ENCODE measurements around the gene ATG13.

ATG13 gene

GRCh38 chr11:46677169-46677568, 59.8 kb downstream of the ATG13 start:
- DNase-seq = no peak

- no peak for DNase-seq
Measured at GRCh38 chr11:46677991-46678740, 60.8 kb downstream of the ATG13 start.

- no peak for DNase-seq
Measured at GRCh38 chr11:46678741-46679130, 61.4 kb downstream of the ATG13 start.

GRCh38 chr11:46679241-46680163, 62.1 kb downstream of the ATG13 start:
- DNase-seq = no peak

- DNase-seq = no peak
Measured at GRCh38 chr11:46680164-46680760, 62.9 kb downstream of the ATG13 start.

GRCh38 chr11:46680815-46681214, 63.5 kb downstream of the ATG13 start:
- DNase-seq = no peak

GRCh38 chr11:46681814-46682213, 64.5 kb downstream of the ATG13 start:
- DNase-seq = no peak

GRCh38 chr11:46682773-46683752, 65.7 kb downstream of the ATG13 start:
- DNase-seq = no peak

GRCh38 chr11:46684367-46684766, 67.0 kb downstream of the ATG13 start:
- no peak for DNase-seq

GRCh38 chr11:46686886-46687795, 69.8 kb downstream of the ATG13 start:
- DNase-seq = no peak

GRCh38 chr11:46690702-46691101, 73.3 kb downstream of the ATG13 start:
- no peak for DNase-seq

GRCh38 chr11:46692450-46692849, 75.1 kb downstream of the ATG13 start:
- no peak for DNase-seq

- DNase-seq = no peak
Measured at GRCh38 chr11:46693597-46694012, 76.3 kb downstream of the ATG13 start.

GRCh38 chr11:46694072-46694471, 76.7 kb downstream of the ATG13 start:
- DNase-seq = no peak

- DNase-seq = no peak
Measured at GRCh38 chr11:46694607-46695006, 77.3 kb downstream of the ATG13 start.

- DNase-seq = no peak
Measured at GRCh38 chr11:46695345-46696211, 78.2 kb downstream of the ATG13 start.

GRCh38 chr11:46696212-46696558, 78.8 kb downstream of the ATG13 start:
- no peak for DNase-seq

GRCh38 chr11:46697303-46697702, 80.0 kb downstream of the ATG13 start:
- DNase-seq = no peak

GRCh38 chr11:46697723-46698122, 80.4 kb downstream of the ATG13 start:
- no peak for DNase-seq

- peak; percentile 56 to 73 (median 70) for DNase-seq
Measured at GRCh38 chr11:46698597-46698996, 81.2 kb downstream of the ATG13 start.

All from suppressor macrophage treated with lipopolysaccharide for 1 hour (primary cell).